Stimulated activated CD4-positive, alpha-beta T cell treated with anti-CD3 and anti-CD28 coated beads, Interleukin-4, amount 100 ng/mL, for 24 hours (primary cell): ENCODE data around the gene LAX1.

ENCODE experiments used
- DNase-seq: peaks from one replicate; pipeline ENCODE4 v3.0.0-alpha.2; 2020

Gene LAX1

DNA sequence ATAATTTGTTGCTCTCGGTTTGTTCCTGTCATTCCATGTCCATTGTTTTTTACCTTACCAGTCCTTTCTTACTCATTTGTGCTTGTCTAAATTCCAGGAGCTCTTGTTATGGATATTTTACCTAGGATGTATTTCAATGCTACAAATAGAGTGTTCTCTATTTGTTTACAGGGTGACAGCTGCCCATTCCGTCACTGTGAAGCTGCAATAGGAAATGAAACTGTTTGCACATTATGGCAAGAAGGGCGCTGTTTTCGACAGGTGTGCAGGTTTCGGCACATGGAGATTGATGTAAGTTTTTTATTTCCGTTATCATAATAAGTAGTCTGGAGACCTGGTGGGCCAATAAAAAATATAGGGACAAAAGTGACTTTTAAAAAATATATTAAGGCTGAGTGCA is 53.4 kb downstream of the LAX1 start:
- no peak for DNase-seq

DNA sequence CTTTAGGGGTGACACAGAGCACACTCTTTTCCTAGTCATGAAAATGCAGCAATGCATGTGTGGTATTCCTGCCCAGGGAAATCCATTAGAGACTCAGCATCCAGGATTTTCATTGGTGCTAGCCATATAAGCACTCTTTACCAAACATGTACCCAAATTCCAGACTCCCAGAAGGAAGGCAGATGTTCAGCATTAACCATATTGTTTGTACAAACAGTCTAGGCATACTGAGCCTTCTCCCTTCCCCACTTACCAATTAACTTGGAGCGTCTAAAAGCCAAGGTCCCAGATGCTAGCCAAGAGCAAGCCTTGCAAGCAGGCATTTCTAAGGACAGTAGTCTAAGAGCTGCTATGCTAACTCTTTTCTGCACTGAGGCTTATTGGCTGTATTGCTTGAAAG is 58.3 kb downstream of the LAX1 start:
- no peak for DNase-seq
